GM18517 (cell line): ENCODE results near the gene SDHA.
"Not testable (repeated sequence)": the region's sequence is repeated elsewhere in the genome, so short reads cannot be mapped to it uniquely, and the experiment has no call there.

ENCODE experiments used
- ATAC-seq: cut with Tn5 transposase; IDR thresholded peaks from one replicate; pipeline ENCODE4 v1.9.1; 2021; ENCODE audit warnings: mild to moderate bottlenecking, moderate library complexity; ENCODE audit not compliant: unreplicated experiment

Gene SDHA

GRCh38 chr5:296954-297353 lies 78.8 kb downstream of the SDHA start:
- not testable (repeated sequence) for ATAC-seq

GRCh38 chr5:297448-297847 lies 79.3 kb downstream of the SDHA start:
- not testable (repeated sequence) for ATAC-seq

- ATAC-seq: not testable (repeated sequence)
Measured at GRCh38 chr5:297991-298736, 80.0 kb downstream of the SDHA start.

DNA sequence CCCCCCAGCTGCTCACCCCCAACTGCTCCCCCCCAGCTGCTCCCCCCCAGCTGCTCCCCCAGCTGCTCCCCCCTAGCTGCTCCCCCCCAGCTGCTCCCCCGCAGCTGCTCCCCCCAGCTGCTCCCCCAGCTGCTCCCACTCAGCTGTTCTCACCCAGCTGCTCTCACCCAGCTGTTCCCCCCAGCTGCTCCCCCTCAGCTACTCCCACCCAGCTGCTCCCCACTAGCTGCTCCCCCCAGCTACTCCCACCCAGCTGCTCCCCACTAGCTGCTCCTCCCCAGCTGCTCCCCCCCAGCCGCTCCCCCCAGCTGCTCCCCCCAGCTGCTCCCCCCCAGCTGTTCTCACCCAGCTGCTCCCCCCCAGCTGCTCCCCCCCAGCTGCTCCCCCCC lies 80.6 kb downstream of the SDHA start:
- no peak for ATAC-seq

GRCh38 chr5:299921-300320 lies 81.8 kb downstream of the SDHA start:
- not testable (repeated sequence) for ATAC-seq

- ATAC-seq: not testable (repeated sequence)
Measured at GRCh38 chr5:300691-301435, 82.7 kb downstream of the SDHA start.

DNA sequence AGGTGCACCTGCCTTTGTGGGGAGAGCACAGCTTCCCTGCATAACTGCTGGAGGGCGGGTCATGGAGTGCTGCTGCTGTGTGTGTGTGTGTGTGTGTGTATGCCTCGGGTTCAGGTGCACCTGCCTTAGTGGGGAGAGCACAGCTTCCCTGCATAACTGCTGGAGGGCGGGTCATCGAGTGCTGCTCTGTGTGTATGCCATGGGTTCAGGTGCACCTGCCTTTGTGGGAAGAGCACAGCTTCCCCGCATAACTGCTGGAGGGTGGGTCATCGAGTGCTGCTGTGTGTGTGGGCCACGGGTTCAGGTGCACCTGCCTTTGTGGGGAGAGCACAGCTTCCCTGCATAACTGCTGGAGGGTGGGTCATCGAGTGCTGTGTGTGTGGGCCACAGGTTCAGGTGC lies 84.3 kb downstream of the SDHA start:
- ATAC-seq: not testable (repeated sequence)

- no peak for ATAC-seq
Measured at GRCh38 chr5:302966-303365, 84.8 kb downstream of the SDHA start.

- ATAC-seq: not testable (repeated sequence)
Measured at GRCh38 chr5:303741-304140, 85.6 kb downstream of the SDHA start.

GRCh38 chr5:305050-305449 lies 86.9 kb downstream of the SDHA start:
- no peak for ATAC-seq

DNA sequence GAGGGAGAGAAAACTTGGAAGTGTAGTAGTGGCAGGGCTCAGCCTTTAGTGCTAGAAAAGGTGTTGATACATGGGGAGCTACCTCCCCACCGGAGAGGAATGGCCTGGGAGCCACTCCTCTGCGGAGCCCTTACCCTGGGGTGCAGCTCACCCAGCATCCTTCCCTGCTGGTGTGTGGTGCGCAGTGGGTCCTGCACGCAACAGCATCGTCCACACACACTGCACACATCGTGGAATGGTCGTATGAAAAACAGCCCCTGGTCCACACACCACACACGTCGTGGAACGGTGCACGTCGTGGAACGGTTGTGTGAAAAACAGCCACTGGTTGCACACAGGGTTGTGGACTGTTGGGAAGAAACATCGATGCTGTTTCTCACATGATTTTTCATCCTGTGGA lies 87.3 kb downstream of the SDHA start:
- no peak for ATAC-seq

GRCh38 chr5:306011-306805 lies 88.1 kb downstream of the SDHA start:
- ATAC-seq: no peak
